ENCODE results near the gene TMED8. TPM values are rescaled to one million over a fixed set of nuclear protein-coding genes. Genes with fewer than 3 reads are reported as not detected.
A peak's percentile ranks its signal among the peaks of the same experiment; 100 is the strongest.

Gene TMED8
- total RNA-seq, 1 donor from 2014 or later = 31.3 TPM

- ChIA-PET CTCF (no interaction called here), POLR2A (interaction anchor here (1.6 to 7.4 kb wide), 2 partner anchors 52 to 332 kb away, joined by 4 to 96 read pairs; partner anchors contain the start of genes GSTZ1 and POMT2)
- intact Hi-C loops (cut with micrococcal nuclease) = loop anchor here (1.0 kb wide), 2 partner anchors 12 to 52 kb away; partner anchors contain the start of gene POMT2
- TF ChIP-seq, protein P1, sequence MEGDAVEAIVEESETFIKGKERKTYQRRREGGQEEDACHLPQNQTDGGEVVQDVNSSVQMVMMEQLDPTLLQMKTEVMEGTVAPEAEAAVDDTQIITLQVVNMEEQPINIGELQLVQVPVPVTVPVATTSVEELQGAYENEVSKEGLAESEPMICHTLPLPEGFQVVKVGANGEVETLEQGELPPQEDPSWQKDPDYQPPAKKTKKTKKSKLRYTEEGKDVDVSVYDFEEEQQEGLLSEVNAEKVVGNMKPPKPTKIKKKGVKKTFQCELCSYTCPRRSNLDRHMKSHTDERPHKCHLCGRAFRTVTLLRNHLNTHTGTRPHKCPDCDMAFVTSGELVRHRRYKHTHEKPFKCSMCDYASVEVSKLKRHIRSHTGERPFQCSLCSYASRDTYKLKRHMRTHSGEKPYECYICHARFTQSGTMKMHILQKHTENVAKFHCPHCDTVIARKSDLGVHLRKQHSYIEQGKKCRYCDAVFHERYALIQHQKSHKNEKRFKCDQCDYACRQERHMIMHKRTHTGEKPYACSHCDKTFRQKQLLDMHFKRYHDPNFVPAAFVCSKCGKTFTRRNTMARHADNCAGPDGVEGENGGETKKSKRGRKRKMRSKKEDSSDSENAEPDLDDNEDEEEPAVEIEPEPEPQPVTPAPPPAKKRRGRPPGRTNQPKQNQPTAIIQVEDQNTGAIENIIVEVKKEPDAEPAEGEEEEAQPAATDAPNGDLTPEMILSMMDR (IDR thresholded peaks at IDR 0.05) = no peak
- H3K27me3 Mint-ChIP-seq = no peaks in the 10 kb centered on the region
- H3K36me3 Mint-ChIP-seq (ENCODE audit: low read depth) = peaks cover 6% of the 10 kb centered on the region
- H3K9me3 Mint-ChIP-seq = peaks cover 3% of the 10 kb centered on the region
- H3K4me1 Mint-ChIP-seq = peaks cover 67% of the 10 kb centered on the region
- ATAC-seq (ENCODE audit: low read depth) = peak; percentile 43
- H3K4me3 Mint-ChIP-seq = peak overlapping the region; percentile 72
- peak overlapping the region; percentile 86 for H3K27ac Mint-ChIP-seq
- DNase-seq = no peak
Measured at GRCh38 chr14:77372304-77372841, 4.5 kb downstream of the TMED8 start.

- peaks cover 79% of the 10 kb centered on the region for H3K4me1 Mint-ChIP-seq
- DNase-seq (no peak), ATAC-seq (ENCODE audit: low read depth) (no peak)
- ChIA-PET POLR2A (interaction anchor here (0.7 kb wide), 1 partner anchor 48 kb away, joined by 11 read pairs; the partner anchor contains the start of gene GSTZ1), CTCF (no interaction called here)
- H3K36me3 Mint-ChIP-seq (ENCODE audit: low read depth) = peaks cover 7% of the 10 kb centered on the region
- peak overlapping the region; percentile 8 for H3K4me3 Mint-ChIP-seq
- peak overlapping the region; percentile 22 for H3K27ac Mint-ChIP-seq
- intact Hi-C loops (cut with micrococcal nuclease) = no loop called here
- H3K27me3 Mint-ChIP-seq = no peaks in the 10 kb centered on the region
- H3K9me3 Mint-ChIP-seq = peaks cover 3% of the 10 kb centered on the region
- TF ChIP-seq, protein P1 (IDR thresholded peaks at IDR 0.05) = no peak
Measured at GRCh38 chr14:77369285-77369684, 7.6 kb downstream of the TMED8 start.

DNA sequence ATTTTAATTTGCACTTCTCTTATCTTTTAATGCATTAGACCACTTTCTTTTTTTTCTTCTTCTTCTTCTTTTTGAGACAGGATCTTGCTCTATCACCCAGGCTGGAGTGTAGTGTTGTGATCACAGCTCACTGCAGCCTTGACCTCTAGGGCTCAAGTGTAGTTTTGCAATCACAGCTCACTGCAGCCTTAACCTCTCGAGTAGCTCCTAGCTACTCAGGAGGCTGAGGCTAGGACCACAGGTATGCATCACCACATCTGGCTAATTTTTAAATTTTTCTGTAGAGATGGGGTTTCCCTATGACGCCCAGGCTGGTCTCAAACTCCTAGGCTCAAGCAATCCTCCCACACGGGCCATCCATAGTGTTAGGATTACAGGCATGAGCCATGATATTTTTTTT, 12.7 kb downstream of the TMED8 start:
- ChIA-PET POLR2A (interaction anchor here (0.7 to 2.2 kb wide), 3 partner anchors 10 to 42 kb away, joined by 3 to 7 read pairs (median 4); partner anchors contain the start of genes SAMD15 and TMED8), CTCF (interaction anchor here (1.0 to 1.4 kb wide), 2 partner anchors 8 to 13 kb away, joined by 3 to 4 read pairs; partner anchors contain the start of genes SAMD15 and TMED8)
- no peak overlapping the region for H3K27ac Mint-ChIP-seq
- peaks cover 7% of the 10 kb centered on the region for H3K36me3 Mint-ChIP-seq (ENCODE audit: low read depth)
- H3K27me3 Mint-ChIP-seq = no peaks in the 10 kb centered on the region
- TF ChIP-seq, protein P1 (IDR thresholded peaks at IDR 0.05) = no peak
- intact Hi-C loops (cut with micrococcal nuclease) = loop anchor here (1.0 kb wide), 1 partner anchor 9 kb away; no protein-coding TSS in a partner anchor
- no peak overlapping the region for H3K4me3 Mint-ChIP-seq
- DNase-seq (no peak), ATAC-seq (ENCODE audit: low read depth) (peak; percentile 40)
- H3K9me3 Mint-ChIP-seq = peaks cover 2% of the 10 kb centered on the region
- peaks cover 81% of the 10 kb centered on the region for H3K4me1 Mint-ChIP-seq

DNA sequence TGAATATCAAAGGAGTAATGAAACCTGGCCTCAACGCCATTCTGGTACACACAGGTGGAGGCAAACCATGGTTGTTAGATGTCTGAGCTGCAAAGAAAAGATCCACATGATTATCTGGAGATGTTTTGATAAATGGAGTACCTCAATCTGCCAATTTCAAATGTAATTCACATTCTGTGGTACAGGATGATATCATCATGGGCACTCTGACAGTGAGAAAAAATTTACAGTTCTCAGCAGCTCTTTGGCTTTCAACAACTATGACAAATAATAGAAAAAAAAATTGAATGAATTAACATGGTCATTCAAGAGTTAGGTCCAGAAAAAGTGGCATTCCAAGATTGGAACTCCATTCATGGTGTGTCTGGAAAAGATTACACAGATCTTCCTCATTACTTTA, 17.3 kb downstream of the TMED8 start:
- Mint-ChIP-seq H3K27ac (no peak overlapping the region), H3K4me3 (no peak overlapping the region), H3K27me3 (no peaks in the 10 kb centered on the region), H3K36me3 (ENCODE audit: low read depth) (peaks cover 10% of the 10 kb centered on the region), H3K4me1 (peaks cover 53% of the 10 kb centered on the region), H3K9me3 (peaks cover 2% of the 10 kb centered on the region)
- ChIA-PET CTCF (interaction anchor here (0.6 kb wide), 1 partner anchor 180 kb away, joined by 3 read pairs; no protein-coding TSS in a partner anchor), POLR2A (interaction anchor here (1.8 kb wide), 1 partner anchor 39 kb away, joined by 6 read pairs; the partner anchor contains the start of genes GSTZ1 and POMT2)
- intact Hi-C loops (cut with micrococcal nuclease) = loop anchor here (1.0 kb wide), 1 partner anchor 13 kb away; no protein-coding TSS in a partner anchor
- ATAC-seq (ENCODE audit: low read depth) = no peak
- TF ChIP-seq, protein P1 (IDR thresholded peaks at IDR 0.05) = no peak
- no peak for DNase-seq

- Mint-ChIP-seq H3K4me3 (no peak overlapping the region), H3K27ac (no peak overlapping the region), H3K27me3 (no peaks in the 10 kb centered on the region), H3K4me1 (peaks cover 35% of the 10 kb centered on the region), H3K36me3 (ENCODE audit: low read depth) (peaks cover 14% of the 10 kb centered on the region), H3K9me3 (no peaks in the 10 kb centered on the region)
- DNase-seq = no peak
- POLR2A ChIA-PET = interaction anchor here (0.6 to 1.4 kb wide), 3 partner anchors 16 to 36 kb away, joined by 4 to 8 read pairs (median 6); partner anchors contain the start of genes GSTZ1, POMT2, SAMD15 and TMED8
- intact Hi-C loops (cut with micrococcal nuclease) = no loop called here
- CTCF ChIA-PET = interaction anchor here (1.4 kb wide), 1 partner anchor 36 kb away, joined by 3 read pairs; the partner anchor contains the start of gene GSTZ1
- TF ChIP-seq, protein P1 (IDR thresholded peaks at IDR 0.05) = no peak
- no peak for ATAC-seq (ENCODE audit: low read depth)
Measured at GRCh38 chr14:77356899-77357298, 20.0 kb downstream of the TMED8 start.
